Mononuclear cell (primary cell): ENCODE measurements around the gene PSME3. TPM values are rescaled to one million over a fixed set of nuclear protein-coding genes. Genes with fewer than 3 reads are reported as not detected.
"Not testable (repeated sequence)": the region's sequence is repeated elsewhere in the genome, so short reads cannot be mapped to it uniquely, and the experiment has no call there.

Experiments
- H3K27me3 ChIP-seq: 2 replicates; pipeline ENCODE4 v1.6.0; 2011; ENCODE audit warnings: low read length, control low read depth; ENCODE audit not compliant: insufficient read depth
- H3K4me1 ChIP-seq: 2 replicates; pipeline ENCODE4 v1.5.1; 2011; ENCODE audit warnings: mild to moderate bottlenecking, low read length, control low read depth; ENCODE audit not compliant: insufficient read depth
- H3K4me3 ChIP-seq: 2 replicates; pipeline ENCODE4 v1.5.1; 2011; ENCODE audit warnings: mild to moderate bottlenecking, low read length, moderate library complexity
- H3K9me3 ChIP-seq: 2 replicates; pipeline ENCODE4 v1.5.1; 2011; ENCODE audit warnings: low read depth, mild to moderate bottlenecking, control low read depth, low read length
- total RNA-seq: library from RNA; depleted of rRNA; stranded (reverse); fragments of >200 nt; gene quantifications from one replicate; pipeline ENCODE4 v1.2.3, GENCODE V29; 2012

Gene PSME3
- total RNA-seq, 1 donor, result 56.9 TPM

DNA sequence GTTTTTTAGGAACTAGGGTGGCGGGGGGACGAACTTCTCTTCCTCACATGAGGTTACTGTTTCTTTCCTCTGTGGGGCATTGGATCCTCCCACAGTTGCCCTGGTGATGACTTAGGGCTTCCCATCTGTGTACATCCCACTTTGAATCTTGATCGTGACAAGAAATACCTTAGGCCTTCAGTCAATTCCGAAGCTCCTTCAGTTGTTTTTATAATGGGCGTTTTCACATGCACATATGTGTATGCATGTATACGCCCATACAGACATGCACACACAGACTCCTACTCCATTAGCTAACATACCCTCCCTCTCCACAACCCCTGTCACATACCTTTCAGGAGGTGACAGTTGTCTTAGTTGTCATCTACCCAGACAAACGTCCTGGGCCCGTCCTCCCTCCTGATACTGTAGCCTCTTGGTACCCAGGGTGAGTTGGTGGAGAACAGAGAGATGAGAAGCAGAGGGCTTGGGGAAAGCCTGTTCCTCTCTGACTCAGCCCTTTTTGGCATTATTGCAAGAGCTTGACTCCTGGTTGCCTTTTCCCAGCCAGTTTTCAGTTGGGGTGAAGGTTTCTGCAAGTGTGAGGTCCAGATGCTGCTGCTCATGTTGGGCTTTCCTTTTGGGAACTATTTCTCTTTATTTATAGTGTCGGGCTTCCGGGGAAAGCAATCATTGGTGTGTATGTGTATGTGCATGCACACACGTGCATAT lies 8.9 kb downstream of the PSME3 start:
- no peaks in the 10 kb centered on the region for H3K9me3 ChIP-seq
- no peaks in the 10 kb centered on the region for H3K27me3 ChIP-seq
- H3K4me3 ChIP-seq, result no peak overlapping the region
- peaks cover 17% of the 10 kb centered on the region for H3K4me1 ChIP-seq

DNA sequence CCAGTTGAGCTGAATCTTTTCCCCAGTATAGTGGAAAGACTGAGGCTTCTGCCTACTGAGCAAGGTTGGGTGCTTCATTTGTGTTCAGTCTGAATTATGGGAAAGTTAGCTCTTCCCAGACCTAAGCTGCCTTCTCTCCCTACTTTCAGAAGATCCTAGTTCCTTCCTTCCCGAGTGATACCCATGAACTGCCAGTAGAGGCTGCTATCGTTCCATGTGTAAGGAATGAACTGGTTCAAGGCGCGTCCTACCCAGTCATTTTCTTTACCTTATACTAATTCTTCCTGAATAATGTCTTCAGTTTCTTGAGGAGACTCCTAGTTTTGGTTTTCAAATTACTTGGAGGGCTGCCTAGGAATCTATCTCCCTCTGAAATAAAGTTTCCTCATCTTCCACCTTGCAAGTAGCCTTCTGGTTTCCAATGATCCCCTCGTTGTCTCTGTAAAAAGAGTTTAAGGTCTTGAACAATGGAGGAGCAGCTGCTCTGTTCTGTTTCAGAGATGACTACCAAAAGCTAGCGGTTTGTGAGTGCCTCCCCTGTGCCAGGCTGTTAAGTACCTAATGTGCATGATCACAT lies 10.2 kb downstream of the PSME3 start:
- Histone ChIP-seq H3K27me3 (no peaks in the 10 kb centered on the region), H3K9me3 (no peaks in the 10 kb centered on the region), H3K4me1 (peaks cover 22% of the 10 kb centered on the region), H3K4me3 (no peak overlapping the region)

DNA sequence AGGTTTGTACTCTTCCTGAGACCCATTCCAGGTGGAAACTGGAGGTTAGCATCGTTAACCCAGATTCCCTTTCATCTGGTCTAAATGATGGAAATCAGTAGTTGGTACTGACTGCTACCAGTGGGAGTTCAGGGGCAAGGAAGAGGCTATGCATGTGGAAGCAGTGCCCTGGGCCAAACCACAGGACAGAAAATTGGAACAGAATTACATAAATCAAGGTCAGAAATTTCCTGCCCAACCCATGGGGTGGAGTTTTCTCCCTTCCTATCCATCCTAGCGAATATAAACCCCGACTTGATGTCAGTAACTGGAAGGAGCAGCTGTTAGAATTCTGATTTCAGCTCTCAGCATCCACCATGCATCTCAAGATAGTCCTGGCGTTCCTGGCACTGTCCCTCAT lies 11.1 kb downstream of the PSME3 start, which contains the start of gene AOC2:
Gene AOC2 (plus strand): TSS at position 310 of the 400 bp plus-strand sequence. CDS start 47 bp downstream, at position 357.
- no peak within 1 kb of the TSS for H3K4me3 ChIP-seq
- peaks cover 22% of the 10 kb centered on the region for H3K4me1 ChIP-seq
- H3K27me3 ChIP-seq, result no peaks in the 10 kb centered on the region
- no peaks in the 10 kb centered on the region for H3K9me3 ChIP-seq

DNA sequence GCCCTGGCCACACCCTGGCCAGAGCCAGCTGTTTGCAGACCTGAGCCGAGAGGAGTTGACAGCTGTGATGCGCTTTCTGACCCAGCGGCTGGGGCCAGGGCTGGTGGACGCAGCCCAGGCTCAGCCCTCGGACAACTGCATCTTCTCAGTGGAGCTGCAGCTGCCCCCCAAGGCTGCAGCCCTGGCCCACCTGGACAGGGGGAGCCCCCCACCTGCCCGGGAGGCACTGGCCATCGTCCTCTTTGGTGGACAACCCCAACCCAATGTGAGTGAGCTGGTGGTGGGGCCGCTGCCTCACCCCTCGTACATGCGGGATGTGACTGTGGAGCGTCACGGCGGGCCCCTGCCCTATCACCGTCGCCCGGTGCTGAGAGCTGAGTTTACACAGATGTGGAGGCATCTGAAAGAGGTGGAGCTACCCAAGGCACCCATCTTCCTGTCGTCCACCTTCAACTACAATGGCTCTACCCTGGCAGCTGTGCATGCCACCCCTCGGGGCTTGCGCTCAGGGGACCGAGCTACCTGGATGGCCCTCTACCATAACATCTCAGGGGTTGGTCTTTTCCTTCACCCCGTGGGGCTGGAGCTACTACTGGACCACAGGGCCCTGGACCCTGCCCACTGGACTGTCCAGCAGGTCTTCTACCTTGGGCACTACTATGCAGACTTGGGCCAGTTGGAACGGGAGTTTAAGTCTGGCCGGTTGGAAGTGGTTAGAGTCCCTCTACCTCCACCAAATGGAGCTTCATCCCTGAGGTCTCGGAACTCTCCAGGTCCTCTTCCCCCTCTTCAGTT lies 11.8 kb downstream of the PSME3 start:
- Histone ChIP-seq H3K4me1 (peaks cover 22% of the 10 kb centered on the region), H3K4me3 (no peak overlapping the region), H3K27me3 (no peaks in the 10 kb centered on the region), H3K9me3 (no peaks in the 10 kb centered on the region)

DNA sequence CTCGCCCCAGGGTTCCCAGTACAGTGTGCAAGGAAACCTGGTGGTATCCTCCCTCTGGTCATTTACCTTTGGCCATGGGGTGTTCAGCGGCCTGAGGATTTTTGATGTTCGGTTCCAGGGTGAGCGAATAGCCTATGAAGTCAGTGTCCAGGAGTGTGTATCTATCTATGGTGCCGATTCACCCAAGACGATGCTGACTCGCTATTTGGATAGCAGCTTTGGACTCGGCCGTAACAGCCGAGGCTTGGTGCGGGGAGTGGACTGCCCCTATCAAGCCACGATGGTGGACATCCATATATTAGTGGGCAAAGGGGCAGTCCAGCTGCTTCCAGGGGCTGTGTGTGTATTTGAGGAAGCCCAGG lies 12.3 kb downstream of the PSME3 start:
- Histone ChIP-seq H3K4me3 (no peak overlapping the region), H3K27me3 (no peaks in the 10 kb centered on the region), H3K4me1 (peaks cover 22% of the 10 kb centered on the region), H3K9me3 (no peaks in the 10 kb centered on the region)

DNA sequence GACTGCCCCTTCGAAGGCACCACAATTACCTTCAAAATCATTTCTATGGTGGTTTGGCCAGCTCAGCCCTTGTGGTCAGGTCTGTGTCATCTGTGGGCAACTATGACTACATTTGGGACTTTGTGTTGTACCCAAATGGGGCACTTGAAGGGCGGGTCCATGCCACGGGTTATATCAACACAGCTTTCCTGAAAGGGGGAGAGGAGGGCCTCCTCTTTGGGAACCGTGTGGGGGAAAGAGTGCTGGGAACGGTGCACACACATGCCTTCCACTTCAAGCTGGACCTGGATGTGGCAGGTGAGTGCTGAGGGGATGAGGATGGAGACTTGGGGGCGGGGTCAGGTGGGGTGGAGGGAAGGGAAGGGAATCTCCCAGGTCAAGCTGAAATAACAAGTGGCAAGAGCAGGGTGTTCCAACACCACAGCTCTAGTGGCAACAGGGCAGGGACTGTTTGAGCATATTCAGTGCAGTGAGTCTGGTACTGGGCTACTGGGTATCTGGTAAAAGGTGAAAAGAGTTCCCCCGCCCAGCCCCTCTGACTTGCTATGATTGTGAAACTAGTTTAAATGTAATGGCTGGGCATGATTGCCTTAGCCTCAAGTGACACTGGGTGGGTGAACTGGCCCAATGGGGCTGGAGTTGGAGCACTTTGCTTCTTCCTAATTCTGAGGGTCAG lies 12.9 kb downstream of the PSME3 start:
- no peaks in the 10 kb centered on the region for H3K27me3 ChIP-seq
- peaks cover 22% of the 10 kb centered on the region for H3K4me1 ChIP-seq
- H3K4me3 ChIP-seq, result no peak overlapping the region
- no peaks in the 10 kb centered on the region for H3K9me3 ChIP-seq

DNA sequence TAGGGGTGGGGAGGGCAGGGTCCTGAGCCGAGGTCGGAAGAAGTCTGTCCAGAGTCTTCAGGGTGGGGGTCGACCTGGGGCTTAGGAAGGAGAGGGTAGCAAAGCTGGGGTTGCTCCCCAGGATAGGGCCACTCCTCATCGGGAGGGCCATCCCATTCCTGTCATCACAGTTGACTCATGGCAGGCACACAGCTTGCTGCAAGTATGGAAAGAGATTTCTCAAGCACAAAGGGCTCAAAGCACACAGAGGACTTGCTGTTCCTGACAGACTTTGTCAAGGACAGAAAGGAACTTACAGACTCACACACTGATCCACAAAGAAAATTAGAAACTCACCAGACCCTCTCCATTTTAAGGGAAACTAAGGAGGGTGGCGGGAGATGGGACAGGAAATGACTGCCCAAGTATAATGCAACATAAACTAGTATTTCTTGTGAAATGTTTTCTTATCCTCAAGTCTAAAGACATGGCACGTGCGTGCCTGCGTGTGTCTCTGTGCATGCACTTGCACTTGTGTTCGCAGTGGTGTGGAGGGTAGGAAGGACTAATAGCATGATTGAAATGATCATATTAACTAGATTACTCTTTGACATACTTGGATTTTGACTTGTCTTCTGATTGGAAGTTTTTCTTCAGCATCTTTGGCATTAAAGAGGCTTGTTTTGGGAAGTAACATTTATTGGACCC lies 13.5 kb downstream of the PSME3 start:
- Histone ChIP-seq H3K4me1 (peaks cover 22% of the 10 kb centered on the region), H3K9me3 (no peaks in the 10 kb centered on the region), H3K27me3 (no peaks in the 10 kb centered on the region)

DNA sequence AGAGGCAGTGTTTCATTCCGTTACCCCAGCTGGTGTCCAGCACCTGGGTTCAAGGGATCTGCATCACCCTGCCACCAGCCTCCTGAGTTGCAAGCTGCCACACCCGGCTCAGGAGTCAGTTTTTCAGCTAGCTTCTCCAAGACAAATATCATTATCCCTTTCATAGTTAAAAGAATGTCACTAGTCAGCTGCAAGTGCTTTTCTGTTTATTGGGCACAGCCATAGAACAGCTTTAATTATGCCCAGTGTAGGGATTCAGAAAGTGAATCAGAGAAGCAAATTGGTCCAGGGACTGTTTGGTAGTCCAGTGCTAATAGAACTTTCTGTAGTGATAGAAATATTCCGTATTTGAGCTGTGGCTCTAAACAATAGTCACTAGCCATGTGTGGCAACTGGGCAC lies 14.9 kb downstream of the PSME3 start:
- no peaks in the 10 kb centered on the region for H3K27me3 ChIP-seq
- peaks cover 22% of the 10 kb centered on the region for H3K4me1 ChIP-seq
- no peak overlapping the region for H3K4me3 ChIP-seq
- no peaks in the 10 kb centered on the region for H3K9me3 ChIP-seq

More for the DNA sequence above, 13.5 kb downstream of the PSME3 start:
- no peak overlapping the region for H3K4me3 ChIP-seq

DNA sequence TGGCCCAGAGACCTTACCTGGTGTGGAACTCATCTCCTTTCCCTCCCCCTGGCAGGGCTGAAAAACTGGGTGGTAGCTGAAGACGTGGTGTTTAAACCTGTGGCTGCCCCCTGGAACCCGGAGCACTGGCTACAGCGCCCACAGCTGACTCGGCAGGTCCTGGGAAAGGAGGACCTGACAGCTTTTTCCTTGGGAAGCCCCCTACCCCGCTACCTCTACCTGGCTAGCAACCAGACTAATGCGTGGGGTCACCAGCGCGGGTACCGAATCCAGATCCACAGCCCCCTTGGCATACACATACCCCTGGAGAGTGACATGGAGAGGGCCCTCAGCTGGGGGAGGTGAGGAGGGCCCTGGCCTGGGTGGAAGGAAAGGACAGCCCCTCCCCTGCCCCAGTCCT lies 15.8 kb downstream of the PSME3 start:
- Histone ChIP-seq H3K4me3 (no peak overlapping the region), H3K27me3 (no peaks in the 10 kb centered on the region), H3K9me3 (no peaks in the 10 kb centered on the region), H3K4me1 (peaks cover 19% of the 10 kb centered on the region)

DNA sequence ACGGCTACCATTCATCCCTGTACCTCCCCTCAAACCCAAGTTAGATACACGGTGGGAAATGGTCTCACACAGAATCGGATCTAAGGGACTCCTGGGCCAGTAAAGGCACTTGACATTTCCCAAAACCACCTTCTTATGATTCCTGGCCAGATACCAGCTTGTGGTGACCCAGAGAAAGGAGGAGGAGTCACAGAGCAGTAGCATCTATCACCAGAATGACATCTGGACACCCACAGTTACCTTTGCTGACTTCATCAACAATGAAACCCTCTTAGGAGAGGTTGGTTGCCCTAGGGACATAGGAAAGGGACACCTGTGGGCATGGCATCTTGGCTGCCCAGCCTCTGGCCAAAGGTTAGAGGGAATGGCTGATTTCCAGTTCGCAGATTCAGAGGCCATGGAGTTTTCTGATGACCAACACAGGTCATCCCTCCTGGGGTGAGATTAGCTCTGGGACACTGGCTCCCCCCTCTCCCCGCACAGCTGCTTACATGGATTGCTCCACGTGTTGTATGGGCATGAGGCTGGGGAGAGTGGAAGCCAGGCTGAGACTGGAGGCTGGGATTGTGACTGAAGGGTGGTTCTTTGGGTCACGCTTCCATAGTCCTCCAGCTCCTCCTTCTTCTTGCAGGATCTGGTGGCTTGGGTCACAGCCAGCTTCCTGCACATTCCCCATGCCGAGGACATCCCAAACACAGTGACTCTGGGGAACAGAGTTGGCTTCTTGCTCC lies 16.4 kb downstream of the PSME3 start:
- no peaks in the 10 kb centered on the region for H3K9me3 ChIP-seq
- H3K4me1 ChIP-seq, result peaks cover 19% of the 10 kb centered on the region
- no peak overlapping the region for H3K4me3 ChIP-seq
- H3K27me3 ChIP-seq, result no peaks in the 10 kb centered on the region

DNA sequence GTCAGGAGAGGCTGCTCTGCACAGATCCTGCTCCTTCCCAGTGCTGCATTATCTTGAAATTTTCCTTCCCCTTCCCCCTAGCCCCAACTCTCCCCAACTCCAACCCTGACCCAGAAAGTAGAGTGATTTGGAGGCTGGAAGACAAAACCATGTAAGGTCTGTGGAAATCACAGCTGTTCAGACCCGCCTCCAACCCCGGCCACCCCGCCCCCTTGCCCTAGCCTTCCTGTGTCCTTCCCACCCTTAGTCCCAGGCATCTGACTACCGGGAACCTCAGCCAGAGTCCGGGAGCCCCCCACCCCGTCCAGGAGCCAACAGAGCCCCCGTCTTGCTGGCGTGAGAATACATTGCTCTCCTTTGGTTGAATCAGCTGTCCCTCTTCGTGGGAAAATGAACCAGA lies 17.8 kb downstream of the PSME3 start, which contains the start of gene AOC3:
Gene AOC3 (plus strand): TSS at position 246 of the 400 bp plus-strand sequence. CDS start 145 bp downstream, at position 391.
- H3K27me3 ChIP-seq, result no peaks in the 10 kb centered on the region

DNA sequence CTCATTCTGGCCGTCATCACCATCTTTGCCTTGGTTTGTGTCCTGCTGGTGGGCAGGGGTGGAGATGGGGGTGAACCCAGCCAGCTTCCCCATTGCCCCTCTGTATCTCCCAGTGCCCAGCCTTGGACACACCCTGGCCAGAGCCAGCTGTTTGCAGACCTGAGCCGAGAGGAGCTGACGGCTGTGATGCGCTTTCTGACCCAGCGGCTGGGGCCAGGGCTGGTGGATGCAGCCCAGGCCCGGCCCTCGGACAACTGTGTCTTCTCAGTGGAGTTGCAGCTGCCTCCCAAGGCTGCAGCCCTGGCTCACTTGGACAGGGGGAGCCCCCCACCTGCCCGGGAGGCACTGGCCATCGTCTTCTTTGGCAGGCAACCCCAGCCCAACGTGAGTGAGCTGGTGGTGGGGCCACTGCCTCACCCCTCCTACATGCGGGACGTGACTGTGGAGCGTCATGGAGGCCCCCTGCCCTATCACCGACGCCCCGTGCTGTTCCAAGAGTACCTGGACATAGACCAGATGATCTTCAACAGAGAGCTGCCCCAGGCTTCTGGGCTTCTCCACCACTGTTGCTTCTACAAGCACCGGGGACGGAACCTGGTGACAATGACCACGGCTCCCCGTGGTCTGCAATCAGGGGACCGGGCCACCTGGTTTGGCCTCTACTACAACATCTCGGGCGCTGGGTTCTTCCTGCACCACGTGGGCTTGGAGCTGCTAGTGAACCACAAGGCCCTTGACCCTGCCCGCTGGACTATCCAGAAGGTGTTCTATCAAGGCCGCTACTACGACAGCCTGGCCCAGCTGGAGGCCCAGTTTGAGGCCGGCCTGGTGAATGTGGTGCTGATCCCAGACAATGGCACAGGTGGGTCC lies 18.4 kb downstream of the PSME3 start:
- H3K27me3 ChIP-seq, H3K4me3 ChIP-seq, H3K9me3 ChIP-seq: not testable (repeated sequence)
- H3K4me1 ChIP-seq, result peaks cover 10% of the 10 kb centered on the region

More for the DNA sequence above, 17.8 kb downstream of the PSME3 start, which contains the start of gene AOC3:
- H3K9me3 ChIP-seq, result no peaks in the 10 kb centered on the region
- H3K4me3 ChIP-seq, result no peak within 1 kb of the TSS
- H3K4me1 ChIP-seq, result peaks cover 17% of the 10 kb centered on the region

DNA sequence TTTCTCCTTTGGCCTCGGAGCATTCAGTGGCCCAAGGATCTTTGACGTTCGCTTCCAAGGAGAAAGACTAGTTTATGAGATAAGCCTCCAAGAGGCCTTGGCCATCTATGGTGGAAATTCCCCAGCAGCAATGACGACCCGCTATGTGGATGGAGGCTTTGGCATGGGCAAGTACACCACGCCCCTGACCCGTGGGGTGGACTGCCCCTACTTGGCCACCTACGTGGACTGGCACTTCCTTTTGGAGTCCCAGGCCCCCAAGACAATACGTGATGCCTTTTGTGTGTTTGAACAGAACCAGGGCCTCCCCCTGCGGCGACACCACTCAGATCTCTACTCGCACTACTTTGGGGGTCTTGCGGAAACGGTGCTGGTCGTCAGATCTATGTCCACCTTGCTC lies 19.2 kb downstream of the PSME3 start:
- H3K4me1 ChIP-seq, result peaks cover 3% of the 10 kb centered on the region
- no peaks in the 10 kb centered on the region for H3K9me3 ChIP-seq
- no peak overlapping the region for H3K4me3 ChIP-seq
- H3K27me3 ChIP-seq, result no peaks in the 10 kb centered on the region
